ENCODE data around the gene GPR37L1. TPM values are rescaled to one million over a fixed set of nuclear protein-coding genes. Genes with fewer than 3 reads are reported as not detected.

Gene GPR37L1

GRCh38 chr1:202182040-202182877 is 59.5 kb downstream of the GPR37L1 start:
- H3K4me2 ChIP-seq (ENCODE audit: low read length): no peak overlapping the region
- H3K9ac ChIP-seq (ENCODE audit: low read depth, low read length): no peak overlapping the region

More at GRCh38 chr1:202182040-202182877, 59.5 kb downstream of the GPR37L1 start:
- Histone ChIP-seq H3K9me3 (replicated peaks; ENCODE audit: low read length) (no peaks in the 10 kb centered on the region), H3K27me3 (ENCODE audit: control insufficient read depth, insufficient read depth, low read length) (peaks cover 64% of the 10 kb centered on the region), H3K4me3 (ENCODE audit: low read length) (no peak overlapping the region), H3K36me3 (ENCODE audit: insufficient read depth, low read length) (no peaks in the 10 kb centered on the region), H3K4me1 (ENCODE audit: control insufficient read depth, insufficient read depth, low read length) (peaks cover 5% of the 10 kb centered on the region)

Small RNAs within 50 kb of the gene (small RNA-seq; reads per million reads assigned to genes)
- not detected for gene CRIP1P3

Measured in skeletal muscle satellite cell (primary cell).